K562 (cell line): ENCODE results near the gene ELF1. TPM values are rescaled to one million over a fixed set of nuclear protein-coding genes. Genes with fewer than 3 reads are reported as not detected.

Experiments used
- ATAC-seq: fragments of 200-7000 bp; cut with Tn5 transposase; 3 replicates; pipeline ENCODE4 v1.9.1; 2020; ENCODE audit warnings: moderate library complexity
- BruUV-seq: library from RNA; stranded (reverse); fragments of 400-500 nt; replicated peaks from 2 replicates; lab custom pipeline; 2021; lab: Mats Ljungman, UMichigan
- CTCF ChIA-PET: fragments of 300-600 bp; formaldehyde crosslinking; extraction: SDS; loops from one replicate; lab custom pipeline; 2021; ENCODE audit warnings: low intra/inter-chr PET ratio; lab: Yijun Ruan, JAX
- POLR2A ChIA-PET: fragments of 300-600, 350-650 bp; sonication (Branson Sonifier 250); formaldehyde crosslinking; extraction: SDS; loops from one replicate; lab custom pipeline; 2021; ENCODE audit warnings: antibody characterized with exemption, inconsistent platforms; lab: Yijun Ruan, JAX
- DNase-seq, 4 experiments: peaks; one replicate each; pipeline versions ENCODE4 v3.0.0 to v3.0.0-alpha.2; 2011 to 2018; ENCODE audit warnings: low spot score in 3 of 4, mixed read lengths in 3 of 4; ENCODE audit errors: extremely low read depth in 1 of 4
- FAIRE-seq: peaks from 2 replicates; lab custom pipeline; 2011; peaks lifted over from hg19 to GRCh38; lab: Jason Lieb, UNC
- H2AFZ ChIP-seq: 2 replicates; pipeline ENCODE4 v1.6.0; 2011; ENCODE audit warnings: low read depth, low read length, control low read depth, inconsistent platforms
- H3K27ac ChIP-seq: fragments of 200-600 bp; 3 replicates; pipeline ENCODE4 v1.8.0; 2011; ENCODE audit warnings: low read depth, mild to moderate bottlenecking, control low read depth, inconsistent platforms, low read length, moderate library complexity, mixed read lengths; ENCODE audit errors: extremely low read depth
- H3K27me3 ChIP-seq, 2 experiments: fragments of 300-600 bp in 1 of 2; 2 replicates in 1 of 2; 3 replicates in 1 of 2; pipeline versions ENCODE4 v1.6.0 to v1.8.0; 2011; ENCODE audit warnings: inconsistent platforms in 2 of 2, low read length in 2 of 2, mild to moderate bottlenecking in 1 of 2, mixed read lengths in 1 of 2, moderate library complexity in 1 of 2; ENCODE audit not compliant: control insufficient read depth in 2 of 2, insufficient read depth in 2 of 2
- H3K36me3 ChIP-seq: fragments of 300-600 bp; 3 replicates; pipeline ENCODE4 v1.8.0; 2011; ENCODE audit warnings: mild to moderate bottlenecking, low read length, inconsistent platforms; ENCODE audit not compliant: control insufficient read depth, insufficient read depth
- H3K4me1 ChIP-seq, 2 experiments: fragments of 200-600 bp in 1 of 2; replicated peaks in 1 of 2; 2 replicates in 1 of 2; 3 replicates in 1 of 2; pipeline versions ENCODE4 v1.5.1 to v1.8.0; 2011; ENCODE audit warnings: inconsistent platforms in 2 of 2, low read length in 2 of 2, mild to moderate bottlenecking in 1 of 2, mixed read lengths in 1 of 2, moderate library complexity in 1 of 2; ENCODE audit not compliant: control insufficient read depth in 2 of 2, insufficient read depth in 2 of 2
- H3K4me2 ChIP-seq: 2 replicates; pipeline ENCODE4 v1.6.1; 2011; ENCODE audit warnings: low read length, control low read depth, inconsistent platforms, mixed read lengths; ENCODE audit not compliant: insufficient read depth
- H3K4me3 ChIP-seq: fragments of 200-600 bp; sonication (generic), shearing (Covaris generic); 2 replicates; pipeline ENCODE4 v1.5.1; 2016; ENCODE audit warnings: control low read depth, inconsistent platforms
- H3K79me2 ChIP-seq: fragments of 200-600 bp; 3 replicates; pipeline ENCODE4 v1.8.0; 2011; ENCODE audit warnings: low read length, inconsistent platforms; ENCODE audit not compliant: control insufficient read depth, insufficient read depth
- H3K9ac ChIP-seq, 2 experiments: 2 replicates each; pipeline versions ENCODE4 v1.6.0 to v1.6.1; 2011; ENCODE audit warnings: low read depth in 2 of 2, low read length in 2 of 2, control low read depth in 1 of 2, inconsistent platforms in 1 of 2, mild to moderate bottlenecking in 1 of 2, mixed read lengths in 1 of 2; ENCODE audit not compliant: insufficient read depth in 1 of 2
- H3K9me1 ChIP-seq: one replicate; pipeline ENCODE4 v1.6.0; 2011; ENCODE audit warnings: inconsistent platforms, mild to moderate bottlenecking, low read length, moderate library complexity; ENCODE audit not compliant: control insufficient read depth, insufficient read depth
- H3K9me3 ChIP-seq: replicated peaks from 2 replicates; pipeline ENCODE4 v1.5.1; 2011; ENCODE audit warnings: low read depth, low read length, inconsistent platforms; ENCODE audit not compliant: control insufficient read depth, insufficient read depth
- H4K20me1 ChIP-seq: replicated peaks from 2 replicates; pipeline ENCODE4 v1.6.1; 2011; ENCODE audit warnings: low read length, inconsistent platforms, mixed read lengths; ENCODE audit not compliant: control insufficient read depth, insufficient read depth
- CHD4 ChIP-seq: fragments of 200-600 bp; sonication (generic); IDR thresholded peaks from 3 replicates; pipeline ENCODE4 v1.6.1; 2012; ENCODE audit warnings: low read depth, mild to moderate bottlenecking, mixed read lengths, low read length, inconsistent platforms; ENCODE audit not compliant: insufficient read depth, insufficient replicate concordance, poor library complexity, severe bottlenecking
- CTCF ChIP-seq, 3 experiments: IDR thresholded peaks in 2 of 3; conservative IDR thresholded peaks in 1 of 3; 2 replicates each; pipeline ENCODE4 v1.5.1; 2011 to 2012; ENCODE audit warnings: low read length in 3 of 3, mild to moderate bottlenecking in 3 of 3, control low read depth in 2 of 3, improper control_type of control experiment in 1 of 3, inconsistent platforms in 1 of 3, low read depth in 1 of 3, mixed read lengths in 1 of 3, moderate library complexity in 1 of 3; ENCODE audit not compliant: insufficient read depth in 2 of 3
- KAT2B ChIP-seq: IDR thresholded peaks from one replicate; pipeline ENCODE4 v1.6.1; 2012; ENCODE audit warnings: low read depth, mild to moderate bottlenecking, control low read depth, inconsistent platforms, low read length, moderate library complexity
- ZBTB2 ChIP-seq: fragments of 450-650 bp; IDR thresholded peaks from 2 replicates; pipeline ENCODE4 v1.6.1; 2016; ENCODE audit warnings: antibody characterized with exemption
- ZNF316 ChIP-seq: fragments of 450-650 bp; IDR thresholded peaks from 2 replicates; pipeline ENCODE4 v1.6.1; 2016
- WGBS: fragments of 100-300 bp; shearing (Covaris generic); methylation state at CpG from one replicate; pipeline ENCODE4 v1.1.6; 2016; ENCODE audit warnings: low coverage, mixed read lengths; ENCODE audit not compliant: insufficient coverage; ENCODE audit errors: missing lambda C conversion rate; 5-methylcytosine and 5-hydroxymethylcytosine counted together
- in situ Hi-C: fragments of 300-500 bp; cut with MboI; formaldehyde crosslinking; loops from 4 replicates; pipeline ENCODE4 v1.15.0; 2018; ENCODE audit warnings: inconsistent platforms, mixed read lengths
- intact Hi-C: fragments of 100-400 bp; cut with micrococcal nuclease; formaldehyde crosslinking; loops from 2 replicates; pipeline ENCODE4 v1.14.2; 2022
- polyA plus RNA-seq, 8 experiments: library from polyadenylated mRNA; depleted of rRNA in 4 of 8; stranded (reverse) in 5 of 8; unstranded in 3 of 8; fragments of >200 nt; fragmentation: Nextera tagmentation in 2 of 8; fragmentation: Illumina TruSeq in 1 of 8; extraction: Ambion mirVana in 2 of 8; extraction: Trizol in 1 of 8; gene quantifications; 2 replicates each; pipeline versions ENCODE4 v1.2.1 to v1.2.3, GENCODE V29; 2011 to 2014; ENCODE audit warnings: inconsistent platforms in 1 of 8, missing spikeins in 1 of 8
- total RNA-seq, 7 experiments: library from RNA; depleted of rRNA in 6 of 7; stranded (reverse); fragments of >200 nt in 6 of 7; fragmentation: Illumina TruSeq in 2 of 7; extraction: Trizol in 2 of 7; gene quantifications; 2 replicates each; pipeline versions ENCODE4 v1.2.1 to v1.2.3, GENCODE V29; 2011 to 2021; ENCODE audit warnings: low replicate concordance in 1 of 7

Gene ELF1
- total and polyA plus RNA-seq, 9 of the 15 experiments (the other 6 are each of a cell fraction or from before 2014, with no cell fraction given): 24.7 to 54.4 (median 33.4) TPM

- Histone ChIP-seq H3K9me1 (no peaks in the 10 kb centered on the region), H3K36me3 (peaks cover 9% of the 10 kb centered on the region; the same call in 2 of the 3 replicates)
- in situ Hi-C loops: loop anchor here (25.0 kb wide), 1 partner anchor 272 kb away; the partner anchor contains the start of gene SLC25A15
- no peak for TF ChIP-seq ZBTB2
- TF ChIP-seq ZNF316: 0 out of 2 replicates have a peak, but pooled peaks have one; percentile 5
- peak in 1 of 3 experiments; percentile 4; a peak in 1 of 6 replicates for TF ChIP-seq CTCF (IDR thresholded peaks at IDR 0.05 in 2 of 3, conservative IDR thresholded peaks at IDR 0.05 in 1 of 3; ENCODE audit: insufficient read depth in 2 of 3, low read depth in 1 of 3, low read length in 3 of 3)
- no peak for TF ChIP-seq KAT2B
- TF ChIP-seq CHD4: peak; percentile 45
- TF ChIP-seq, all 486 proteins: peak for 3
- Histone ChIP-seq H3K27ac (peak overlapping the region; percentile 96), H3K9me3 (no peaks in the 10 kb centered on the region), H3K4me3 (peak overlapping the region; percentile 60), H2AFZ (peak overlapping the region; percentile 99), H3K9ac (peak overlapping the region; percentile 94 to 98), H3K4me2 (peak overlapping the region; percentile 88), H3K27me3 (no peaks in the 10 kb centered on the region), H3K79me2 (peaks cover 93% of the 10 kb centered on the region), H4K20me1 (no peaks in the 10 kb centered on the region), H3K4me1 (peaks cover 9 to 31% of the 10 kb centered on the region in 2 experiments; a peak in 3 of 5 replicates)
- BruUV-seq: no TSS peak
- CTCF ChIA-PET: interaction anchor here (0.6 kb wide), 1 partner anchor 36 kb away, joined by 3 read pairs; no protein-coding TSS in a partner anchor
- FAIRE-seq: no peak
- POLR2A ChIA-PET: interaction anchor here (0.5 to 1.7 kb wide), 5 partner anchors 9 to 246 kb away, joined by 3 to 6 read pairs (median 3); no protein-coding TSS in a partner anchor
- no peak for ATAC-seq
- 2% methylated on average over 15 of the region's 15 CpGs for WGBS
- DNase-seq: no peak
- intact Hi-C loops: loop anchor here (1.0 to 5.0 kb wide), 5 partner anchors 42 to 253 kb away; partner anchors contain the start of genes ELF1, KBTBD6, KBTBD7 and NAA16
Observed at GRCh38 chr13:41059456-41060081, 40.5 kb upstream of the ELF1 start.
